Measurements from ENCODE around the gene CRACR2B.
A peak's percentile ranks its signal among the peaks of the same experiment; 100 is the strongest.

The CRACR2B gene

GRCh38 chr11:855330-855674 lies 27.6 kb downstream of the CRACR2B start:
- no peak overlapping the region for H3K4me3 ChIP-seq (ENCODE audit: low read depth, low read length)
- TF ChIP-seq ZNF670 (tag by site-specific recombination; IDR thresholded peaks at IDR 0.05; ENCODE audit: low read depth) (no peak), ZNF473 (tag by site-specific recombination; IDR thresholded peaks at IDR 0.05) (no peak), GLIS2 (tag by site-specific recombination; IDR thresholded peaks at IDR 0.05) (0 out of 2 replicates have a peak, but pooled peaks have one; percentile 2), ZIC2 (tag by site-specific recombination; IDR thresholded peaks at IDR 0.05) (0 out of 2 replicates have a peak, but pooled peaks have one; percentile 16), ZFP3 (tag by site-specific recombination; IDR thresholded peaks at IDR 0.05; ENCODE audit: low read depth) (peak; percentile 64; the same call in 1 of the 2 replicates), ZNF2 (tag by site-specific recombination; IDR thresholded peaks at IDR 0.05) (no peak), SP3 (tag by site-specific recombination; IDR thresholded peaks at IDR 0.05) (no peak), PRDM2 (tag by site-specific recombination; IDR thresholded peaks at IDR 0.05; ENCODE audit: borderline replicate concordance) (no peak)
- no peak overlapping the region for H3K27ac ChIP-seq (ENCODE audit: extremely low read depth, low read depth, low read length)
- H3K9me3 ChIP-seq (ENCODE audit: control insufficient read depth, insufficient read depth, low read depth, low read length) = no peaks in the 10 kb centered on the region
- ChIA-PET CTCF (interaction anchor here (0.7 kb wide), 1 partner anchor 9 kb away, joined by 3 read pairs; no protein-coding TSS in a partner anchor), POLR2A (interaction anchor here (1.0 kb wide), 1 partner anchor 14 kb away, joined by 3 read pairs; no protein-coding TSS in a partner anchor)
- no peaks in the 10 kb centered on the region for H3K4me1 ChIP-seq (ENCODE audit: control insufficient read depth, insufficient read depth, low read length)
- H3K36me3 ChIP-seq (ENCODE audit: control insufficient read depth in 2 of 2, insufficient read depth in 1 of 2, low read length in 2 of 2) = no peaks in the 10 kb centered on the region

GRCh38 chr11:855796-856195 lies 28.1 kb downstream of the CRACR2B start:
- no peaks in the 10 kb centered on the region for H3K4me1 ChIP-seq (ENCODE audit: control insufficient read depth, insufficient read depth, low read length)
- TF ChIP-seq ZNF704 (tag by site-specific recombination; IDR thresholded peaks at IDR 0.05) (no peak), ZNF10 (tag by site-specific recombination; IDR thresholded peaks at IDR 0.05) (0 out of 2 replicates have a peak, but pooled peaks have one; percentile 43)
- no peak overlapping the region for H3K4me3 ChIP-seq (ENCODE audit: low read depth, low read length)
- H3K9me3 ChIP-seq (ENCODE audit: control insufficient read depth, insufficient read depth, low read depth, low read length) = no peaks in the 10 kb centered on the region
- H3K27ac ChIP-seq (ENCODE audit: extremely low read depth, low read depth, low read length) = no peak overlapping the region
- H3K36me3 ChIP-seq (ENCODE audit: control insufficient read depth in 2 of 2, insufficient read depth in 1 of 2, low read length in 2 of 2) = no peaks in the 10 kb centered on the region
- CTCF ChIA-PET = interaction anchor here (0.7 to 1.1 kb wide), 2 partner anchors 9 to 42 kb away, joined by 3 read pairs; no protein-coding TSS in a partner anchor
- POLR2A ChIA-PET = interaction anchor here (1.1 to 1.3 kb wide), 2 partner anchors 25 to 36 kb away, joined by 3 to 7 read pairs; no protein-coding TSS in a partner anchor

- no peak overlapping the region for H3K27ac ChIP-seq (ENCODE audit: extremely low read depth, low read depth, low read length)
- CTCF ChIA-PET = interaction anchor here (1.1 to 2.5 kb wide), 3 partner anchors 8 to 194 kb away, joined by 3 to 10 read pairs (median 6); no protein-coding TSS in a partner anchor
- POLR2A ChIA-PET = interaction anchor here (0.6 to 1.3 kb wide), 4 partner anchors 9 to 37 kb away, joined by 3 to 7 read pairs (median 4); partner anchors contain the start of gene TSPAN4
- no peak overlapping the region for H3K4me3 ChIP-seq (ENCODE audit: low read depth, low read length)
- H3K4me1 ChIP-seq (ENCODE audit: control insufficient read depth, insufficient read depth, low read length) = no peaks in the 10 kb centered on the region
- no peaks in the 10 kb centered on the region for H3K36me3 ChIP-seq (ENCODE audit: control insufficient read depth in 2 of 2, insufficient read depth in 1 of 2, low read length in 2 of 2)
- no peaks in the 10 kb centered on the region for H3K9me3 ChIP-seq (ENCODE audit: control insufficient read depth, insufficient read depth, low read depth, low read length)
- TF ChIP-seq GLIS2 (tag by site-specific recombination; IDR thresholded peaks at IDR 0.05) = peak; percentile 27; the same call in 1 of the 2 replicates
- no peak for TF ChIP-seq ZNF768 (tag by site-specific recombination; IDR thresholded peaks at IDR 0.05)
- no peak for TF ChIP-seq ZNF670 (tag by site-specific recombination; IDR thresholded peaks at IDR 0.05; ENCODE audit: low read depth)
- TF ChIP-seq GLIS1 (tag by site-specific recombination; IDR thresholded peaks at IDR 0.05) = peak; percentile 48; the same call in 1 of the 2 replicates
- no peak for TF ChIP-seq ZNF2 (tag by site-specific recombination; IDR thresholded peaks at IDR 0.05)
- no peak for TF ChIP-seq ZNF600 (tag by site-specific recombination; IDR thresholded peaks at IDR 0.05)
- TF ChIP-seq ZNF324 (tag by site-specific recombination; IDR thresholded peaks at IDR 0.05) = no peak
- no peak for TF ChIP-seq ZNF510 (tag by site-specific recombination; IDR thresholded peaks at IDR 0.05; ENCODE audit: insufficient replicate concordance)
- TF ChIP-seq KLF1 (tag by site-specific recombination; IDR thresholded peaks at IDR 0.05) = peak; percentile 73
- TF ChIP-seq ZNF404 (tag by site-specific recombination; IDR thresholded peaks at IDR 0.05) = no peak
- TF ChIP-seq HOXD13 (CRISPR knock-in tag; IDR thresholded peaks at IDR 0.05; ENCODE audit: borderline replicate concordance) = no peak
- no peak for TF ChIP-seq ZNF548 (tag by site-specific recombination; IDR thresholded peaks at IDR 0.05)
- TF ChIP-seq ZNF362 (tag by site-specific recombination; IDR thresholded peaks at IDR 0.05) = no peak
- no peak for TF ChIP-seq ZNF785 (tag by site-specific recombination; IDR thresholded peaks at IDR 0.05)
- TF ChIP-seq ZSCAN18 (tag by site-specific recombination; IDR thresholded peaks at IDR 0.05) = no peak
Observed at GRCh38 chr11:856397-856796, 28.7 kb downstream of the CRACR2B start.

All from HEK293 (cell line).